A673 (cell line): ENCODE measurements around the gene NBPF1. TPM values are rescaled to one million over a fixed set of nuclear protein-coding genes. Genes with fewer than 3 reads are reported as not detected.
"Not testable (repeated sequence)": the region's sequence is repeated elsewhere in the genome, so short reads cannot be mapped to it uniquely, and the experiment has no call there.

Source experiments
- BruUV-seq: library from RNA; stranded (reverse); fragments of 400-500 nt; replicated peaks from 2 replicates; lab custom pipeline; 2021; lab: Mats Ljungman, UMichigan
- CTCF ChIA-PET: fragments of 300-600 bp; sonication (Branson Sonifier 250); formaldehyde crosslinking; loops from one replicate; lab custom pipeline; 2022; ENCODE audit warnings: antibody characterized with exemption; lab: Charles Lee
- POLR2A ChIA-PET: fragments of 300-600 bp; sonication (Branson Sonifier 250); formaldehyde crosslinking; loops from one replicate; lab custom pipeline; 2022; ENCODE audit warnings: antibody characterized with exemption; ENCODE audit not compliant: low non-redundant PET; lab: Charles Lee
- DNase-seq: peaks from one replicate; pipeline ENCODE4 v3.0.0-alpha.2; 2015; ENCODE audit warnings: low spot score
- H3K27ac ChIP-seq: fragments of 200-600 bp; sonication (generic); 2 replicates; pipeline ENCODE4 v1.5.1; 2016; ENCODE audit warnings: mixed run types, low read depth, mild to moderate bottlenecking, mixed read lengths, antibody characterized with exemption, low read length; ENCODE audit not compliant: poor library complexity, severe bottlenecking
- H3K27me3 ChIP-seq: fragments of 200-600 bp; sonication (generic); replicated peaks from 2 replicates; pipeline ENCODE4 v1.6.1; 2017; ENCODE audit warnings: mixed run types, low read depth, mild to moderate bottlenecking, mixed read lengths, antibody characterized with exemption, low read length; ENCODE audit not compliant: insufficient read depth, poor library complexity
- H3K36me3 ChIP-seq: fragments of 200-600 bp; sonication (generic); 2 replicates; pipeline ENCODE4 v1.6.1; 2016; ENCODE audit warnings: mixed run types, mild to moderate bottlenecking, mixed read lengths, antibody characterized with exemption, low read length; ENCODE audit not compliant: insufficient read depth, poor library complexity, severe bottlenecking
- H3K4me1 ChIP-seq: fragments of 200-600 bp; sonication (generic); 2 replicates; pipeline ENCODE4 v1.6.1; 2017; ENCODE audit warnings: mixed run types, mild to moderate bottlenecking, mixed read lengths, antibody characterized with exemption, low read length; ENCODE audit not compliant: insufficient read depth, poor library complexity, severe bottlenecking
- H3K4me3 ChIP-seq: fragments of 200-600 bp; sonication (generic); 2 replicates; pipeline ENCODE4 v1.5.1; 2016; ENCODE audit warnings: low read depth, mixed run types, mild to moderate bottlenecking, mixed read lengths, low read length; ENCODE audit not compliant: poor library complexity, severe bottlenecking
- H3K9me3 ChIP-seq: fragments of 200-600 bp; sonication (generic); 2 replicates; pipeline ENCODE4 v1.6.1; 2016; ENCODE audit warnings: mixed run types, low read depth, mild to moderate bottlenecking, mixed read lengths, antibody characterized with exemption, low read length; ENCODE audit not compliant: poor library complexity, severe bottlenecking
- CTCF ChIP-seq: fragments of 300-800, 200-600 bp; sonication (generic); conservative IDR thresholded peaks from 2 replicates; pipeline ENCODE4 v1.5.1; 2017; ENCODE audit warnings: low read depth, mild to moderate bottlenecking, antibody characterized with exemption, low read length, moderate library complexity, mixed read lengths
- EZH2 ChIP-seq: fragments of 200-600 bp; sonication (generic); IDR thresholded peaks from 2 replicates; pipeline ENCODE4 v1.6.1; 2017; ENCODE audit warnings: borderline replicate concordance, low read depth, mild to moderate bottlenecking, mixed read lengths, antibody characterized with exemption, low read length; ENCODE audit not compliant: poor library complexity, severe bottlenecking
- intact Hi-C: fragments of 100-400 bp; cut with micrococcal nuclease; formaldehyde crosslinking; loops from one replicate; pipeline ENCODE4 v1.10.0; 2022; ENCODE audit not compliant: unreplicated experiment
- total RNA-seq: library from RNA; stranded (reverse); gene quantifications from 2 replicates; pipeline ENCODE4 v1.2.3, GENCODE V29; 2021

NBPF1 gene
- total RNA-seq, 1 experiment from 2014 or later = 85.2 TPM

- CTCF ChIA-PET, H3K27me3 ChIP-seq, DNase-seq, H3K9me3 ChIP-seq, H3K4me3 ChIP-seq, H3K4me1 ChIP-seq, BruUV-seq, H3K27ac ChIP-seq: not testable (repeated sequence)
- peaks cover 35% of the 10 kb centered on the region for H3K36me3 ChIP-seq
- POLR2A ChIA-PET = interaction anchor here (0.6 kb wide), 1 partner anchor 12 kb away, joined by 5 read pairs; no protein-coding TSS in a partner anchor
- intact Hi-C loops = loop anchor here (10.0 kb wide), 1 partner anchor 421 kb away; no protein-coding TSS in a partner anchor
Measured at GRCh38 chr1:16623337-16623736, 10.0 kb upstream of the NBPF1 start.

GRCh38 chr1:16621681-16622315 lies 8.4 kb upstream of the NBPF1 start:
- H3K9me3 ChIP-seq, H3K27me3 ChIP-seq, H3K27ac ChIP-seq, BruUV-seq, H3K4me1 ChIP-seq, DNase-seq, H3K4me3 ChIP-seq: not testable (repeated sequence)
- CTCF ChIA-PET = interaction anchor here (1.0 to 2.6 kb wide), 2 partner anchors 17 to 330 kb away, joined by 3 to 41 read pairs; no protein-coding TSS in a partner anchor
- H3K36me3 ChIP-seq = peaks cover 35% of the 10 kb centered on the region
- POLR2A ChIA-PET = interaction anchor here (0.7 kb wide), 1 partner anchor 330 kb away, joined by 4 read pairs; no protein-coding TSS in a partner anchor
- intact Hi-C loops = loop anchor here (10.0 kb wide), 1 partner anchor 423 kb away; no protein-coding TSS in a partner anchor

GRCh38 chr1:16621300-16621658 lies 7.9 kb upstream of the NBPF1 start:
- no peaks in the 10 kb centered on the region for H3K4me1 ChIP-seq
- H3K36me3 ChIP-seq = peaks cover 31% of the 10 kb centered on the region
- no TSS peak for BruUV-seq
- H3K27ac ChIP-seq = peak overlapping the region; percentile 33
- H3K27me3 ChIP-seq = no peaks in the 10 kb centered on the region
- ChIA-PET POLR2A (interaction anchor here (0.6 to 0.7 kb wide), 2 partner anchors 100 to 330 kb away, joined by 4 to 6 read pairs; no protein-coding TSS in a partner anchor), CTCF (interaction anchor here (0.6 to 2.6 kb wide), 8 partner anchors 9 to 432 kb away, joined by 3 to 41 read pairs (median 4); partner anchors contain the start of gene SDHB)
- no peak for DNase-seq
- H3K9me3 ChIP-seq = no peaks in the 10 kb centered on the region
- no peak overlapping the region for H3K4me3 ChIP-seq
- intact Hi-C loops = loop anchor here (10.0 kb wide), 1 partner anchor 424 kb away; no protein-coding TSS in a partner anchor
- TF ChIP-seq CTCF = no peak
- no peak for TF ChIP-seq EZH2

- DNase-seq, H3K27ac ChIP-seq, CTCF ChIA-PET, BruUV-seq, H3K4me1 ChIP-seq, H3K9me3 ChIP-seq, H3K27me3 ChIP-seq, H3K4me3 ChIP-seq: not testable (repeated sequence)
- peaks cover 20% of the 10 kb centered on the region for H3K36me3 ChIP-seq
- intact Hi-C loops = loop anchor here (10.0 kb wide), 1 partner anchor 425 kb away; no protein-coding TSS in a partner anchor
- POLR2A ChIA-PET = interaction anchor here (0.6 kb wide), 1 partner anchor 276 kb away, joined by 6 read pairs; no protein-coding TSS in a partner anchor
Measured at GRCh38 chr1:16619803-16620501, 6.6 kb upstream of the NBPF1 start.
